Loucy (cell line): ENCODE results near the gene DENND4B.

Experiments used
- H2AFZ ChIP-seq: fragments of 200-600 bp; sonication (generic); 2 replicates; pipeline ENCODE4 v1.6.0; 2016; ENCODE audit warnings: antibody characterized with exemption, mild to moderate bottlenecking, low read length, moderate library complexity
- H3F3A ChIP-seq: fragments of 200-600 bp; 2 replicates; pipeline ENCODE4 v1.6.0; 2016; ENCODE audit warnings: antibody characterized with exemption, low read depth, mild to moderate bottlenecking
- H3K27me3 ChIP-seq: fragments of 200-600 bp; sonication (generic); 2 replicates; pipeline ENCODE4 v1.6.1; 2014; ENCODE audit warnings: low read length, mild to moderate bottlenecking; ENCODE audit not compliant: insufficient read depth, poor library complexity, severe bottlenecking
- H3K36me3 ChIP-seq: fragments of 200-600 bp; sonication (generic); 2 replicates; pipeline ENCODE4 v1.6.1; 2016; ENCODE audit warnings: low read length; ENCODE audit not compliant: insufficient read depth
- H3K4me1 ChIP-seq: fragments of 200-600 bp; sonication (generic); 2 replicates; pipeline ENCODE4 v1.5.1; 2014; ENCODE audit warnings: low read length, mild to moderate bottlenecking; ENCODE audit not compliant: insufficient read depth, poor library complexity, severe bottlenecking
- H3K4me2 ChIP-seq: fragments of 200-600 bp; sonication (generic); 2 replicates; pipeline ENCODE4 v1.6.0; 2014; ENCODE audit warnings: antibody characterized with exemption, low read length, low read depth, mild to moderate bottlenecking; ENCODE audit not compliant: poor library complexity, severe bottlenecking
- H3K4me3 ChIP-seq: fragments of 200-600 bp; sonication (generic); 2 replicates; pipeline ENCODE4 v1.5.1; 2014; ENCODE audit warnings: low read length, mild to moderate bottlenecking, mixed read lengths; ENCODE audit not compliant: poor library complexity, severe bottlenecking
- H3K79me2 ChIP-seq: fragments of 200-600 bp; sonication (generic); 2 replicates; pipeline ENCODE4 v1.6.1; 2014; ENCODE audit warnings: low read length; ENCODE audit not compliant: insufficient read depth
- H3K9ac ChIP-seq: fragments of 200-600 bp; sonication (generic); 2 replicates; pipeline ENCODE4 v1.6.0; 2014; ENCODE audit warnings: mild to moderate bottlenecking, low read depth, low read length, moderate library complexity; ENCODE audit not compliant: poor library complexity, severe bottlenecking
- H3K9me2 ChIP-seq: fragments of 200-600 bp; sonication (generic); replicated peaks from 2 replicates; pipeline ENCODE4 v1.6.1; 2016; ENCODE audit warnings: low read depth, low read length, mixed read lengths
- H3K9me3 ChIP-seq: fragments of 200-600 bp; sonication (generic); 2 replicates; pipeline ENCODE4 v1.6.1; 2014; ENCODE audit warnings: mild to moderate bottlenecking, antibody characterized with exemption, low read length, low read depth; ENCODE audit not compliant: insufficient read depth
- H4K20me1 ChIP-seq: fragments of 200-600 bp; sonication (generic); 2 replicates; pipeline ENCODE4 v1.6.0; 2014; ENCODE audit warnings: antibody characterized with exemption, low read length, mild to moderate bottlenecking; ENCODE audit not compliant: insufficient read depth, poor library complexity, severe bottlenecking
- CTCF ChIP-seq: fragments of 200-600 bp; sonication (generic); conservative IDR thresholded peaks from 2 replicates; pipeline ENCODE4 v1.5.1; 2014; ENCODE audit warnings: mild to moderate bottlenecking, antibody characterized with exemption, low read length
- EZH2phosphoT487 ChIP-seq: fragments of 200-600 bp; IDR thresholded peaks from 2 replicates; pipeline ENCODE4 v1.6.1; 2018; ENCODE audit warnings: antibody characterized with exemption, mild to moderate bottlenecking, moderate library complexity, borderline replicate concordance

DENND4B gene

GRCh38 chr1:153933430-153933829 is 13.1 kb downstream of the DENND4B start:
- H3K4me1 ChIP-seq = no peaks in the 10 kb centered on the region
- H3K79me2 ChIP-seq = no peaks in the 10 kb centered on the region
- H2AFZ ChIP-seq = no peak overlapping the region
- no peak overlapping the region for H3K4me2 ChIP-seq
- no peaks in the 10 kb centered on the region for H4K20me1 ChIP-seq
- no peaks in the 10 kb centered on the region for H3K27me3 ChIP-seq
- no peaks in the 10 kb centered on the region for H3K9me2 ChIP-seq
- H3F3A ChIP-seq = no peaks in the 10 kb centered on the region
- TF ChIP-seq EZH2phosphoT487 (no peak), CTCF (no peak)
- H3K9me3 ChIP-seq = no peaks in the 10 kb centered on the region
- H3K36me3 ChIP-seq = peaks cover 35% of the 10 kb centered on the region; the same call in 1 of the 2 replicates
- no peak overlapping the region for H3K9ac ChIP-seq
- no peak overlapping the region for H3K4me3 ChIP-seq

- Histone ChIP-seq H3K4me1 (no peaks in the 10 kb centered on the region), H3K36me3 (peaks cover 29% of the 10 kb centered on the region; the same call in 1 of the 2 replicates), H2AFZ (no peak overlapping the region), H3K4me3 (no peak overlapping the region), H3K9me2 (no peaks in the 10 kb centered on the region), H4K20me1 (no peaks in the 10 kb centered on the region), H3K27me3 (no peaks in the 10 kb centered on the region), H3K4me2 (no peak overlapping the region), H3K9me3 (no peaks in the 10 kb centered on the region), H3K9ac (no peak overlapping the region), H3K79me2 (no peaks in the 10 kb centered on the region), H3F3A (no peaks in the 10 kb centered on the region)
- TF ChIP-seq EZH2phosphoT487 (no peak), CTCF (no peak)
Observed at GRCh38 chr1:153932156-153933131, 14.1 kb downstream of the DENND4B start.

GRCh38 chr1:153929981-153930948 is 16.3 kb downstream of the DENND4B start:
- Histone ChIP-seq H3K27me3 (no peaks in the 10 kb centered on the region), H3K4me3 (no peak overlapping the region), H3K9ac (no peak overlapping the region), H3K79me2 (no peaks in the 10 kb centered on the region), H2AFZ (no peak overlapping the region), H3K9me2 (no peaks in the 10 kb centered on the region), H3K4me2 (no peak overlapping the region), H3K36me3 (peaks cover 12% of the 10 kb centered on the region; the same call in 1 of the 2 replicates), H4K20me1 (no peaks in the 10 kb centered on the region), H3K4me1 (no peaks in the 10 kb centered on the region), H3F3A (no peaks in the 10 kb centered on the region), H3K9me3 (no peaks in the 10 kb centered on the region)
- TF ChIP-seq CTCF = no peak
- no peak for TF ChIP-seq EZH2phosphoT487
